ENCODE data around the gene DISP3. TPM values are rescaled to one million over a fixed set of nuclear protein-coding genes. Genes with fewer than 3 reads are reported as not detected.

DISP3 gene
- total RNA-seq, 1 experiment from 2014 or later: 2.3 TPM

DNA sequence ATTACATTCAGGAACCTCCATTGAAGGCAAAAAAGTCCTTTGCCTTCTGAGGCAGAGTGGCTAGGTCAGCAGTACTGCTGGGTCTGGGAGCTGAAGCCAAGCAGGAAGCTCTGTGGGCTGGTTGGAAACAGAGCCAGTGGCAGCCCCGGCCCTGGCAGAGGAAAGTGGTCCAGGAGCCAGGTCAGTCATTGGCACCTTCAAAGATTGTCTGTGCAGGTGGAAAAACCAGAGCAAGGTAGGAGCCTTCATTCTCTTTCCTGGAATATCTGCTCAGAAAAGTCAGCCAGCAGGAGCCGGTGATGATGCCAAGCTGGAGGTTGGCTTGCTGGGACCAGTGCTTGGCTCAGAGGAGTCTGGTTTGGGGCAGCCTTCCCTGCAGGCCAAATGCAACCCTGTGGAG lies 12.5 kb upstream of the DISP3 start:
- H3K27ac ChIP-seq (ENCODE audit: low read depth, low read length): no peak overlapping the region
- no TSS peak for BruUV-seq (replicated peaks)
- ChIA-PET RAD21 (ENCODE audit: low non-redundant PET in 1 of 2, low total read pairs in 2 of 2, uncharacterized antibody in 2 of 2, unreplicated experiment in 2 of 2) (no interaction called here), POLR2A (no interaction called here), CTCF (no interaction called here)
- H3K9ac ChIP-seq (ENCODE audit: low read length): no peak overlapping the region
- H4K20me1 ChIP-seq (ENCODE audit: insufficient read depth): no peaks in the 10 kb centered on the region
- DNase-seq (ENCODE audit: low read depth, low spot score) (no peak), ATAC-seq (no peak)
- H3K4me3 ChIP-seq (replicated peaks in 1 of 2; ENCODE audit: low read depth in 1 of 2, low read length in 2 of 2): no peak overlapping the region
- no peaks in the 10 kb centered on the region for H3K4me1 ChIP-seq (ENCODE audit: control insufficient read depth in 1 of 2, insufficient read depth in 2 of 2, low read length in 2 of 2)
- no peak overlapping the region for H3K4me2 ChIP-seq (ENCODE audit: low read length)
- no peaks in the 10 kb centered on the region for H3K36me3 ChIP-seq (ENCODE audit: control insufficient read depth in 1 of 2, insufficient read depth in 2 of 2, low read length in 2 of 2)
- no peaks in the 10 kb centered on the region for H3K9me3 ChIP-seq (ENCODE audit: control insufficient read depth in 1 of 2, insufficient read depth in 1 of 2, low read depth in 1 of 2, low read length in 2 of 2)
- H3K79me2 ChIP-seq (ENCODE audit: insufficient read depth, low read length): no peaks in the 10 kb centered on the region
- H3K9me2 ChIP-seq (ENCODE audit: insufficient read depth): no peaks in the 10 kb centered on the region
- H2AFZ ChIP-seq (ENCODE audit: low read depth, low read length, poor library complexity, severe bottlenecking): no peak overlapping the region
- TF ChIP-seq SIN3A (IDR thresholded peaks at IDR 0.05; ENCODE audit: low read depth) (no peak), ELF1 (IDR thresholded peaks at IDR 0.05; ENCODE audit: borderline replicate concordance, low read depth) (no peak), EZH2phosphoT487 (IDR thresholded peaks at IDR 0.05; ENCODE audit: borderline replicate concordance) (no peak), SRF (IDR thresholded peaks at IDR 0.05; ENCODE audit: low read depth) (no peak), ZBTB33 (IDR thresholded peaks at IDR 0.05; ENCODE audit: extremely low read depth, insufficient replicate concordance, low read length) (no peak), EGR1 (IDR thresholded peaks at IDR 0.05; ENCODE audit: low read depth) (no peak)
- intact Hi-C loops (cut with micrococcal nuclease): loop anchor here (5.0 kb wide), 1 partner anchor 86 kb away; no protein-coding TSS in a partner anchor
- H3K27me3 ChIP-seq (ENCODE audit: insufficient read depth, low read length): peaks cover 80% of the 10 kb centered on the region

GRCh38 chr1:11468878-11469277 lies 10.1 kb upstream of the DISP3 start:
- ATAC-seq: no peak
- no peak for TF ChIP-seq JUND (IDR thresholded peaks at IDR 0.05)
- no peak for TF ChIP-seq CBX3 (IDR thresholded peaks at IDR 0.05; ENCODE audit: low read depth)
- TF ChIP-seq POLR2A (IDR thresholded peaks at IDR 0.05; ENCODE audit: borderline replicate concordance, extremely low read depth, insufficient read depth, insufficient read length): no peak
- no peak for TF ChIP-seq TCF7L2 (IDR thresholded peaks at IDR 0.05; ENCODE audit: borderline replicate concordance, extremely low read depth, insufficient read depth, insufficient read length)
- no peak for TF ChIP-seq ZBTB33 (IDR thresholded peaks at IDR 0.05; ENCODE audit: extremely low read depth, insufficient replicate concordance, low read length)
- TF ChIP-seq RAD21 (IDR thresholded peaks at IDR 0.05; ENCODE audit: low read depth): no peak
- H3K4me3 ChIP-seq (replicated peaks in 1 of 2; ENCODE audit: low read depth in 1 of 2, low read length in 2 of 2): no peak overlapping the region
- H3K4me2 ChIP-seq (ENCODE audit: low read length): no peak overlapping the region
- ChIA-PET POLR2A (no interaction called here), CTCF (no interaction called here), RAD21 (ENCODE audit: low non-redundant PET in 1 of 2, low total read pairs in 2 of 2, uncharacterized antibody in 2 of 2, unreplicated experiment in 2 of 2) (no interaction called here)
- intact Hi-C loops (cut with micrococcal nuclease): loop anchor here (5.0 kb wide), 1 partner anchor 83 kb away; no protein-coding TSS in a partner anchor
- H3K4me1 ChIP-seq (ENCODE audit: control insufficient read depth in 1 of 2, insufficient read depth in 2 of 2, low read length in 2 of 2): no peaks in the 10 kb centered on the region
- peaks cover 62% of the 10 kb centered on the region for H3K27me3 ChIP-seq (ENCODE audit: insufficient read depth, low read length)
- H3K9me2 ChIP-seq (ENCODE audit: insufficient read depth): no peaks in the 10 kb centered on the region
- no peaks in the 10 kb centered on the region for H3K36me3 ChIP-seq (ENCODE audit: control insufficient read depth in 1 of 2, insufficient read depth in 2 of 2, low read length in 2 of 2)
- H4K20me1 ChIP-seq (ENCODE audit: insufficient read depth): no peaks in the 10 kb centered on the region
- DNase-seq (ENCODE audit: low read depth, low spot score): no peak
- BruUV-seq (replicated peaks): no TSS peak
- no peaks in the 10 kb centered on the region for H3K9me3 ChIP-seq (ENCODE audit: control insufficient read depth in 1 of 2, insufficient read depth in 1 of 2, low read depth in 1 of 2, low read length in 2 of 2)
- H3K79me2 ChIP-seq (ENCODE audit: insufficient read depth, low read length): no peaks in the 10 kb centered on the region
- no peak overlapping the region for H3K9ac ChIP-seq (ENCODE audit: low read length)
- H3K27ac ChIP-seq (ENCODE audit: low read depth, low read length): no peak overlapping the region
- no peak overlapping the region for H2AFZ ChIP-seq (ENCODE audit: low read depth, low read length, poor library complexity, severe bottlenecking)

Data from HCT116 (cell line).